Glomerular visceral epithelial cell (primary cell): ENCODE data around the gene OLFML3.
"Not testable (repeated sequence)": the region's sequence is repeated elsewhere in the genome, so short reads cannot be mapped to it uniquely, and the experiment has no call there.

Source experiments
- DNase-seq: peaks from one replicate; pipeline ENCODE4 v3.0.0-alpha.2; 2016; ENCODE audit errors: extremely low spot score

The OLFML3 gene

DNA sequence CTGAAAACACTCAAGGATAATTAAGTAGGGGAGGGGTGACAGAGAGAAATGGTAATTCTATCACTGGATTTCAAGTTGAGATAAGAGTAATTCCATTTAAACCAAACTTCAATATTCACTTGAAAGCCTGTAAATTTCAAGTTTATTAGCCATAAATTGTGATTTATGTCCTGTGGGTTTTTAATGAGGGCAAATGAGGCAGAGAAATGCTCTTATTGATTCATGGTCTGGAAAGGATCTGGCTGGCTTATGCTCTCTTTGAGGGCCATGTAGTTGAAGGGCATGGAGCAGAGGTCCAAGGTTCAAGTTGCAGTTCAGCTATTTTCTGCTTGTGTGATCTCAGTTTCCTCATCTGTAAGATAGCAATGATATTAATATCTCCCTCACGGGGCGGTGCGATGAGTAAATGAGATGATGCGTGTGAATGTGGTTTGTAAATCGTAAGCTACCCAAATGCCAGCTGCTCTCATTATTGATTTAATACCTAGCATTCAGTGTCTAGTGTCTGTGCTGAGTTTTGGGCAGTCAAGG lies 12.3 kb downstream of the OLFML3 start:
- no peak for DNase-seq

DNA sequence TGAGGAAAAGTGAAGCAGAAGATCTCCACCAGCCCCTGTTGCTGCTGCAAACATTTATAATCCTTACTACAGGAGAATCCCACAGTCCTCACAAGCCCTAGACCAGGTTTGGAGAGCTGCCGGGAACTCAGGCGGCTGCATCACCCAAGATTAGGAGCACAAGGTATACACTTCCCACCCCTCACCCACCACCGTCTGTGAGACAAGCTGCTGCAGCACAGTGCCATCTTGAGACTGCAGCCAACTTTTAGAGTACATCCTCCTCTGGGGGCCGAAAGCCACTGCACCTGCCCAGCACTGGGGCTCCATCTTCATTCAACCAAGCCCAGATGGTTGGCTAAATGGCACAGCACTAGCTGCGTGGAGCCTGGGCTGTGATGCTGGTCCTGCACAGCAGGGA lies 13.8 kb downstream of the OLFML3 start:
- DNase-seq, result no peak

- no peak for DNase-seq
These were observed 14.5 kb downstream of the OLFML3 start for GRCh38 chr1:113993766-113994165.

- DNase-seq, result no peak
These were observed 16.1 kb downstream of the OLFML3 start for GRCh38 chr1:113995382-113995781.

GRCh38 chr1:113998361-113998760 lies 19.1 kb downstream of the OLFML3 start:
- DNase-seq, result no peak

DNA sequence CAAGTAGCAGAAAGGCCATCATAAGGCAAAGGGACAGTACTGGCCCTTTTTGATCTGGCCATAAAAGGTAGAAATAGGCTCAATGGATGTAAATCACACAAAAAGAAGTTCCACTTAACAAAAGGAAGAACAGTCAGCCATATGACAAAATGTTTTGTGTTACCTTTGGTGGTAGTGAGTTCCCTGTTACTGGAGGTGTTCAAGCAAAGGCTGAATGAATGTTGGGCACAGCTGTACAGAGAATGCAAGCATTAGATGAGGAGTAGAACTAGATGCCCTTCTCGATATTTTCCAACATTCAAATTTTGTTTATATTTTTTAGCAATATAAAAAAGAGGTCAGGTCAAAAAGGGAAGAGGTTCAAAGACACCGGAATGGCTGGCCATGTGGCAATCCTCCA lies 20.0 kb downstream of the OLFML3 start:
- DNase-seq, result no peak

DNA sequence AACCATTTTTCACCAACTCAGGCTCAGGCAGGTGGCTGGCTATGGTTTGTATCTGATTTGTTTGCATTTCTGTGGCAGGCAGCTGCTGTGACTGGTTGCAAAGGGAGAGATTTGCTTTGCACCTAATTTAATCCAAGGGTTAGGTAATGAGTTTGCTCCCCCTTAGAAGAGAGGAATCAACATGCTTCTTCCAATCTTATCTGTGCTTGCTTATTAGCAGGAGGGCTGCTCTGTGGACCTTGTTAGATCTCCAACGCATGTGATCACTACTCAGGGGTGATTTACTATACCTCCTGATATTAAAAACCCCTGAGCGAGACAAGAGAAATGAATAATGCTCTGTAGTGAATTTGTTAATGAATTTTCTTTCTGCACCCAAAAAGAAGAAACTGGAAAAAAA lies 20.5 kb downstream of the OLFML3 start:
- no peak for DNase-seq

- no peak for DNase-seq
These were observed 21.1 kb downstream of the OLFML3 start for GRCh38 chr1:114000406-114000805.

GRCh38 chr1:114002492-114003239 lies 23.4 kb downstream of the OLFML3 start:
- DNase-seq, result no peak

DNA sequence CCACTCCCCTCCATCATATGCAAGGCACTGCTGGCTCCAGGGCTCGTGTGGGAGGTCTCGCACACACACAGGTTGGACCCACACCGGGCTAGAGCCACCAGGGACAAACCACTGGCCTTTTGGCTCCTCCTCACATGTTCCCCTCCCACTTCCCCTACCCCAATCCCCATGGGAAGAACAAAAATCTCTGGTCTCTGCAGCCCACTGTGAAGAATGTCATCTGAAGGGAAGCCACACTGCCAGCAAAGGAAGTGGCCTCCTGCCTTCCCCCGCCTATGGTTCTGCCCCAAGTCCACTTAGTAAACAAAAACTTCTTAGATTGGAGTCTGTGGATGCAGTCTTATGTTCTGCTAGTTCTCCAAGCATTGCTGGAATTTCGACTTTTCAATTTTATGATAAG lies 24.2 kb downstream of the OLFML3 start:
- DNase-seq, result no peak

DNA sequence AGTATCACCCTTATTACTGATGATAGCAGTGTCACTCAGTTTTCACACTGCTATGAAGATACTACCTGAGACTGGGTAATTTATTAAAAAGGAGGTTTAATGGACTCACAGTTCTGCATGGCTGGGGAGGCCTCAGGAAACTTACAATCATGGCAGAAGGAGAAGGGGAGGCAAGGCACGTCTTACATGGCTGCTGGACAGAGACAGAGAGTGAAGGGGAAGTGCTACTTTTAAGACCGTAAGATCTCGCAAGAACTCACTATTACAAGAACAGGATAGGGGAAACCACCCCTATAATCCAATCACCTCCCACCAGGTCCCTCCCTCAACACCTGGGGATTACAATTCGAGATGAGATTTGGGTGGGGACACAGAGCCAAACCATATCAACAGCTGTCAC lies 27.6 kb downstream of the OLFML3 start:
- not testable (repeated sequence) for DNase-seq

- DNase-seq, result no peak
These were observed 29.2 kb downstream of the OLFML3 start for GRCh38 chr1:114008480-114008941.

GRCh38 chr1:114008993-114009392 lies 29.7 kb downstream of the OLFML3 start:
- no peak for DNase-seq

DNA sequence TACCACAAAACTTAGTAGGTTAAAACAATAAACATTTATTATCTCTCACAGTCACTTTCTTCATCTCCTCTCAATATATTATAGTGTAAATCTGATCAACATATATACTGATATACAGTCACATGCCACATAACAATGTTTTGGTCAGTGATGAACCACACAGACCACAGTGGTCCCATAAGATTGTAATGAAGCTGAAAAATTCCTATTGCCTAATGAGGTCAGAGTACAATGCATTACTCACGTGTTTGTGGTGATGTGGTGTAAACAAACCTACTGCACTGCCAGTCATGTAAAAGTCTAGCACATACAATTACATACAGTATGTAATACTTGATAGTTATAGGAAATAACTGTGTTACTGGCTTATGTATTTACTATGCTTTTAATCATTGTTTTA lies 30.1 kb downstream of the OLFML3 start:
- no peak for DNase-seq

- DNase-seq, result no peak
These were observed 31.3 kb downstream of the OLFML3 start for GRCh38 chr1:114010433-114011184.

DNA sequence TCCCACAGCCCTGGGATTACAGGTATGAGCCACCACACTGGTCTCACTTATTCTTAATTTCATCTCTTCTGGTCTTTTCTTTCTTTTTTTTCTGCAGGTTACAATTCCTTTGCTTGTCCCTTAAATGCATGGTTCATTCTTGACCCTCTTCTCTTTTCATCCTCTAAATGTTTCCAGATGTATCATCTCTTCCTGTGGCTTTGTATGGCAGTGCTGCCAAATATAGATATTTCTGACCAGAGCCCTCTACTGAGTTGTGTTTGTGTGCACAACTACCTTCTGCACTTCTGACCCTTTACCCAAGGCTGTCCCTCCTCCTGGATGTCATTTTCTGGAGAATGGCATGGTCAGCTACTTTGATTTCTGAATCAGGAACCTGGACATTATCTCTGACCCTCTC lies 32.5 kb downstream of the OLFML3 start:
- DNase-seq, result no peak

DNA sequence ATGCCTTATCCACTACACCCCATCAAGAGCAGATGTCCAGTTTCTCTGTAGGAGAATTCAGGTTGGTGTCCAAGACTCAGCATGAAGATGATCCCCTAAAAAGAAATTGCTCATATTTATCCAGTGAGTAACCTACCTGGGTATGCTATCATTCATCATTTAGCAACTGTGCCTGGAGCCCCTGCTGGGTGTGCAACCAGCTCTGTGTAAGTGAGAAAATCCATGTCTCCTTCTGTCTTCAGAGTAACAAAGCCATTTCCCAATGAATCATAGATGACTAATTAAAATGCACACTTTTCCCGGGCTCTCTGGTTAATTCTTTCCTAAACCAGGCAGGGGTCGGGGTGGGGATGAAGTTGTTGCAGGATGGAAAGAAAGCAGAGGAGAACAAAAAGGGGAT lies 35.8 kb downstream of the OLFML3 start:
- DNase-seq, result peak; percentile 12

GRCh38 chr1:114019724-114020123 lies 40.5 kb downstream of the OLFML3 start:
- DNase-seq, result not testable (repeated sequence)

- no peak for DNase-seq
These were observed 42.4 kb downstream of the OLFML3 start for GRCh38 chr1:114021665-114022099.

DNA sequence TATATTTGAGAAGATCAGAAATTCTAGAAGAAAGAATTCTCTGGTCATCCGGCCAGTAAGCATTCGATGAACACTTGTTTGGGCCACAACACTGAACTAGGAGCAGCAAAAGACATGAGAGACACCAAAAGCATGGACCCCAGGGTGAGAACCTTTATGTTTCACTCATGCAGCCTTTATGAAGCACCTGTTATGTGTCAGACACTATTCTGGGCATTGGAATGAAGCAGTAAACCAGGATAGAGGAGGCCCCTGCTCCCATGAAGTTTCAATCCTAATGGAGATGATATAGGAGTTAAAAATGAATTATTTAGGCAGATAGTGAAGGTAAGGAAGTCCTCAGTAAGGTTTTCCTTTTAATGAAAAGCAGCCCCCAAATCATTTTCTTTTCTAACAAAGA lies 43.6 kb downstream of the OLFML3 start:
- DNase-seq, result no peak

DNA sequence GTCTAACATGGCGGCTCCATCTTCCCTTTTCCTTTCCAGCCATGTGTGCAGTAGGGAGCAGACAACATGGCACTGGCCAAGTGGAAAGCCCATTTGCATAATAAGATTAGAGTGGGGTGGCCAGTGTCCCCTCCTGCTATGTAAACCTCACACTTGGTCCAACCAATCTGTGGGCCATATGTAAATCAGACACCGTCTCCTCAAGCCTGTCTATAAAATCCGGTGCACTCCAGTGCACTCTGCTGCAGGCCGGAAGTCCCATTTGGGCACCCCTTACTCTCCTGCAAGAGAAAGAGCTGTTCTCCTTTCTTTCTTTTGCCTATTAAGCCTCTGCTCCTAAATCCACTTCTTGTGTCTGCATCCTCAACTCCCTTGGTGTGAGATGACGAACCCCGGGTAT lies 44.1 kb downstream of the OLFML3 start:
- DNase-seq, result no peak

DNA sequence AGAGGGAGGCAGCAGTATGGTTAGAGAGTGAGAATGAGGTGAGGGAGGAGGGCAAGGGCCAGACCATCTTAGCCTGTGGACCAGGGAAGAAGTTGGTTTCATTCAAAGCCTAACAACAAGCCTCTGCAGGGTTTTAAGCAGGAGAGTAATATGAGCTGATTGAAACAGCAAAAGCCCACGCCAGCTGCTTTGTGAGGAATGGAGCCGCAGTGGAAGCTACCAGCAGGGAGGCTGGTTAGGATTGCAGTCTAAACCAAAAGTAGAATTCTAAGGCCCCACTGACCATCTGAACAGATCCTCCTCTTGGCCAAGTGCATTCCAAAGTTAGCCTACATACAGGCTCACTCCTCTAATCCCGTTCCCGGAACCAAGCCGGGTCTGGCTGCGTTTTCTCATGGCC lies 44.8 kb downstream of the OLFML3 start:
- no peak for DNase-seq
